ENCODE data around the gene GHR.

The GHR gene

DNA sequence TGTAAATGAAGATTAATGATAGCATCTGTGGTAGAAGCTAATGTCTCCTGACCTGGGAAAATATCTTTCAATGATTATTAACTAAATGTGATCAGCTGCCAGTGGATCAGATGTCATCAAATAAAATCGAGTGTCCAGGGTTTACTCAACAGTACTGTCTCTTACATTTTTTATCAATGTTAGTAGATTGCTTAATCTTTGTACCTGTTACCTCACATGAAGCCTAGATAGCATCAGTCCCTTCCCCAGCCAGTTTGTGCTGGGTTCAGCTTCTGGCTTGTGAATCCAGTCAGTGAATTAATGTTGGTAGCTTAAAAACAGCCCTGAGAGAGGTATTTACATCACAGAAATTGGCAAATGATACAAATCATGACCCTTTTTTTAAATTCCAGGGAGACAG, 134.4 kb downstream of the GHR start (continued):
- TF ChIP-seq, protein P1, sequence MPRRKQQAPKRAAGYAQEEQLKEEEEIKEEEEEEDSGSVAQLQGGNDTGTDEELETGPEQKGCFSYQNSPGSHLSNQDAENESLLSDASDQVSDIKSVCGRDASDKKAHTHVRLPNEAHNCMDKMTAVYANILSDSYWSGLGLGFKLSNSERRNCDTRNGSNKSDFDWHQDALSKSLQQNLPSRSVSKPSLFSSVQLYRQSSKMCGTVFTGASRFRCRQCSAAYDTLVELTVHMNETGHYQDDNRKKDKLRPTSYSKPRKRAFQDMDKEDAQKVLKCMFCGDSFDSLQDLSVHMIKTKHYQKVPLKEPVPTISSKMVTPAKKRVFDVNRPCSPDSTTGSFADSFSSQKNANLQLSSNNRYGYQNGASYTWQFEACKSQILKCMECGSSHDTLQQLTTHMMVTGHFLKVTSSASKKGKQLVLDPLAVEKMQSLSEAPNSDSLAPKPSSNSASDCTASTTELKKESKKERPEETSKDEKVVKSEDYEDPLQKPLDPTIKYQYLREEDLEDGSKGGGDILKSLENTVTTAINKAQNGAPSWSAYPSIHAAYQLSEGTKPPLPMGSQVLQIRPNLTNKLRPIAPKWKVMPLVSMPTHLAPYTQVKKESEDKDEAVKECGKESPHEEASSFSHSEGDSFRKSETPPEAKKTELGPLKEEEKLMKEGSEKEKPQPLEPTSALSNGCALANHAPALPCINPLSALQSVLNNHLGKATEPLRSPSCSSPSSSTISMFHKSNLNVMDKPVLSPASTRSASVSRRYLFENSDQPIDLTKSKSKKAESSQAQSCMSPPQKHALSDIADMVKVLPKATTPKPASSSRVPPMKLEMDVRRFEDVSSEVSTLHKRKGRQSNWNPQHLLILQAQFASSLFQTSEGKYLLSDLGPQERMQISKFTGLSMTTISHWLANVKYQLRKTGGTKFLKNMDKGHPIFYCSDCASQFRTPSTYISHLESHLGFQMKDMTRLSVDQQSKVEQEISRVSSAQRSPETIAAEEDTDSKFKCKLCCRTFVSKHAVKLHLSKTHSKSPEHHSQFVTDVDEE (CRISPR knock-in tag; IDR thresholded peaks at IDR 0.05) = no peak
- TF ChIP-seq BACH2 (CRISPR knock-in tag; IDR thresholded peaks at IDR 0.05; ENCODE audit: borderline replicate concordance) = no peak
- TF ChIP-seq ZC3H10 (CRISPR knock-in tag; IDR thresholded peaks at IDR 0.05) = no peak
- no peak for TF ChIP-seq TCF4 (CRISPR knock-in tag; IDR thresholded peaks at IDR 0.05; ENCODE audit: borderline replicate concordance)
- TF ChIP-seq ZFP3 (CRISPR knock-in tag; IDR thresholded peaks at IDR 0.05) = no peak
- no peak for TF ChIP-seq GLIS3 (CRISPR knock-in tag; IDR thresholded peaks at IDR 0.05)
- no peak for TF ChIP-seq ZFP30 (CRISPR knock-in tag; IDR thresholded peaks at IDR 0.05)
- no peak for TF ChIP-seq PPARA (CRISPR knock-in tag; IDR thresholded peaks at IDR 0.05; ENCODE audit: borderline replicate concordance)

DNA sequence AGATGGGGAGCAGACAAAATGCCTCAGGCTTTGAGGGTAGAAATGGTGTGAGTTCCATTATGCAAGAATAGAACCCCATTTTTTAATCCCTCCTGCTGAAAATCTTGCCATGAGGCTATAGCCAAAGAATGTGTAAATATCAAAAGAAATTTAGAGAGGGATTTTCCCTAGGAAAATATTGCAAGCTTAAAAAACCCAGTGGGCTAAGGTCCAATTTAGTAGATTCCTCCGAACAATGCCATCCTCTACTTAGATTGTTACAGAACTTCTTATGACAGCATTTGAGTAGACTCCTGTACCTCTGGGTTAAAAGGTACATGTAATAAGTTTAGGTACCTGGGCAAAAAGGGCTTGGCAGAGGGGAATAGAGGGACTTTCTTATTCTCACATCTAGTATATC, 138.4 kb downstream of the GHR start:
- no peak for ATAC-seq
- TF ChIP-seq RARB (CRISPR knock-in tag; IDR thresholded peaks at IDR 0.05) (no peak), ZNF8 (CRISPR knock-in tag; IDR thresholded peaks at IDR 0.05) (no peak), ESRRG (CRISPR knock-in tag; IDR thresholded peaks at IDR 0.05) (no peak)
- TF ChIP-seq, protein P2, sequence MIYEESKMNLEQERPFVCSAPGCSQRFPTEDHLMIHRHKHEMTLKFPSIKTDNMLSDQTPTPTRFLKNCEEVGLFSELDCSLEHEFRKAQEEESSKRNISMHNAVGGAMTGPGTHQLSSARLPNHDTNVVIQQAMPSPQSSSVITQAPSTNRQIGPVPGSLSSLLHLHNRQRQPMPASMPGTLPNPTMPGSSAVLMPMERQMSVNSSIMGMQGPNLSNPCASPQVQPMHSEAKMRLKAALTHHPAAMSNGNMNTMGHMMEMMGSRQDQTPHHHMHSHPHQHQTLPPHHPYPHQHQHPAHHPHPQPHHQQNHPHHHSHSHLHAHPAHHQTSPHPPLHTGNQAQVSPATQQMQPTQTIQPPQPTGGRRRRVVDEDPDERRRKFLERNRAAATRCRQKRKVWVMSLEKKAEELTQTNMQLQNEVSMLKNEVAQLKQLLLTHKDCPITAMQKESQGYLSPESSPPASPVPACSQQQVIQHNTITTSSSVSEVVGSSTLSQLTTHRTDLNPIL (CRISPR knock-in tag; IDR thresholded peaks at IDR 0.05; ENCODE audit: low read depth) = no peak
- TF ChIP-seq, protein P1 (CRISPR knock-in tag; IDR thresholded peaks at IDR 0.05) = no peak
- TF ChIP-seq, protein P3, sequence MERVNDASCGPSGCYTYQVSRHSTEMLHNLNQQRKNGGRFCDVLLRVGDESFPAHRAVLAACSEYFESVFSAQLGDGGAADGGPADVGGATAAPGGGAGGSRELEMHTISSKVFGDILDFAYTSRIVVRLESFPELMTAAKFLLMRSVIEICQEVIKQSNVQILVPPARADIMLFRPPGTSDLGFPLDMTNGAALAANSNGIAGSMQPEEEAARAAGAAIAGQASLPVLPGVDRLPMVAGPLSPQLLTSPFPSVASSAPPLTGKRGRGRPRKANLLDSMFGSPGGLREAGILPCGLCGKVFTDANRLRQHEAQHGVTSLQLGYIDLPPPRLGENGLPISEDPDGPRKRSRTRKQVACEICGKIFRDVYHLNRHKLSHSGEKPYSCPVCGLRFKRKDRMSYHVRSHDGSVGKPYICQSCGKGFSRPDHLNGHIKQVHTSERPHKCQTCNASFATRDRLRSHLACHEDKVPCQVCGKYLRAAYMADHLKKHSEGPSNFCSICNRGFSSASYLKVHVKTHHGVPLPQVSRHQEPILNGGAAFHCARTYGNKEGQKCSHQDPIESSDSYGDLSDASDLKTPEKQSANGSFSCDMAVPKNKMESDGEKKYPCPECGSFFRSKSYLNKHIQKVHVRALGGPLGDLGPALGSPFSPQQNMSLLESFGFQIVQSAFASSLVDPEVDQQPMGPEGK (CRISPR knock-in tag; IDR thresholded peaks at IDR 0.05; ENCODE audit: borderline replicate concordance) = no peak

DNA sequence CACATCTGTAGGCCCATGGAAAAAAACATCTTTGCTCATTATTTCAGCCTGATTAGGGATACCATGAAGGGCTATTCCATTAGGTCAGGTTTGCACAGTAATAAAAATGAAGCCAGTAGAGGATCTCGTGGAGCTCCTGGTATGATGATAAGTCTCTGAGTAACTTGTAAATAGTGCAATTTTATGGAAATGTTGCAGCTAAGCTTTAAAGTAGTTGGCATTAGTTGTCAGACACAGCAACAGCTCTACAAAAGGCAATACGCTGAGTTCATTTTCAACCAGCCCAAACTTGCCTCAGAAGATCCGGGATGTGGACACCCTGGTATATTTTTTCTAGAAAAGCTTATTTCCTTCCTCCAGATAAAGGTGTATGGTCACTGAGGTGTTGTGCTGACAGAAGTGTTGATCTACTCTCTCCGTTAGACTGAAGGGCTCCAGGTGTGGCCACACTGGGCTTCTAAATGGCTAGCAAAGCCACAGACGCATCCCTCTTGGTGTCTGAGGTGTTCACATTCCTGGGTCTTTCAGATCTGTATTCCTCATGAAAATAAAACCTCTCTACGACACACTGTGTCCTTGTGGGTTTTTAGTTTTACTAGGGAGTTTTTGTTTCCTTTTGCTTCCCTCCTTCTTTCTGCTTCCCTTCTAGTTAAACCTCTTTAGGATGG, 141.6 kb downstream of the GHR start:
- ATAC-seq = no peak

DNA sequence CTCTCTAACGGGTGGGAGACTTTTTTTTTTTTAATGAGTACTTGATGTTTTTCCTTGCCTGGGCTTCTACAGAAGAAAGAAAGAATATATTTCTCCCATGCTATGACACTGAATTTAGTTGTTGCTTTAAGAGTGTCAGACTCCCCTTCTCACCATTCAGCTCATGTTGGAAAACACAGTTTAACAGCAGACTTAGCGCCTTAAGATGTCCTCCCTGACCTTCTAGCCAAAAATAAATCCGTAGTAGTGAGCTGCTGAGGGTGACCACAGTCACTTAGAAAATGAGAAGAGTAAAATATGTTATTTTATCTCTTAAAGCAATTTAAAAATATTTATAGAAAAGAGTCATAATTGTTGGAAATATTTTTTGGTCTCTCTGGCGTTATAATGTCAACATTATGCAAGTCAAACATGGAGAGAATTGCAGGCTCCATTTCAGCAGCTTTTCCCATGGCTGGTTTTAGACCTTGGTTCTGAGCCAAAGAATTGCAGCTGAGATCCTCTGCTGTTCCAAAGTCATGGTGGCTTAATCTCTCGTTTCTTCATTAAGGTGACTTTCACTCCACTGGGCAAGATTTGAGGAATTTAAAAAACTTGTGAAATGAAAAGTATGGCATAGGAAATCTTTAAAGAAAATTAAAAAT, 143.5 kb downstream of the GHR start:
- no peak for ATAC-seq
- TF ChIP-seq TOX (CRISPR knock-in tag; IDR thresholded peaks at IDR 0.05; ENCODE audit: borderline replicate concordance) = no peak
- no peak for TF ChIP-seq ARNTL (CRISPR knock-in tag; IDR thresholded peaks at IDR 0.05; ENCODE audit: borderline replicate concordance, low read depth)
- no peak for TF ChIP-seq GLIS3 (CRISPR knock-in tag; IDR thresholded peaks at IDR 0.05)
- no peak for TF ChIP-seq ZC3H10 (CRISPR knock-in tag; IDR thresholded peaks at IDR 0.05)
- no peak for TF ChIP-seq TCF4 (CRISPR knock-in tag; IDR thresholded peaks at IDR 0.05; ENCODE audit: borderline replicate concordance)
- no peak for TF ChIP-seq ZNF70 (CRISPR knock-in tag; IDR thresholded peaks at IDR 0.05)
- TF ChIP-seq ZNF8 (CRISPR knock-in tag; IDR thresholded peaks at IDR 0.05) = no peak
- TF ChIP-seq ZFP3 (CRISPR knock-in tag; IDR thresholded peaks at IDR 0.05) = no peak
- no peak for TF ChIP-seq BACH2 (CRISPR knock-in tag; IDR thresholded peaks at IDR 0.05; ENCODE audit: borderline replicate concordance)
- TF ChIP-seq ISL1 (CRISPR knock-in tag; IDR thresholded peaks at IDR 0.05) = no peak
- TF ChIP-seq, protein P4, sequence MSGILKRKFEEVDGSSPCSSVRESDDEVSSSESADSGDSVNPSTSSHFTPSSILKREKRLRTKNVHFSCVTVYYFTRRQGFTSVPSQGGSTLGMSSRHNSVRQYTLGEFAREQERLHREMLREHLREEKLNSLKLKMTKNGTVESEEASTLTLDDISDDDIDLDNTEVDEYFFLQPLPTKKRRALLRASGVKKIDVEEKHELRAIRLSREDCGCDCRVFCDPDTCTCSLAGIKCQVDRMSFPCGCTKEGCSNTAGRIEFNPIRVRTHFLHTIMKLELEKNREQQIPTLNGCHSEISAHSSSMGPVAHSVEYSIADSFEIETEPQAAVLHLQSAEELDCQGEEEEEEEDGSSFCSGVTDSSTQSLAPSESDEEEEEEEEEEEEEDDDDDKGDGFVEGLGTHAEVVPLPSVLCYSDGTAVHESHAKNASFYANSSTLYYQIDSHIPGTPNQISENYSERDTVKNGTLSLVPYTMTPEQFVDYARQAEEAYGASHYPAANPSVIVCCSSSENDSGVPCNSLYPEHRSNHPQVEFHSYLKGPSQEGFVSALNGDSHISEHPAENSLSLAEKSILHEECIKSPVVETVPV (CRISPR knock-in tag; IDR thresholded peaks at IDR 0.05) = no peak
- TF ChIP-seq, protein P3 (CRISPR knock-in tag; IDR thresholded peaks at IDR 0.05; ENCODE audit: borderline replicate concordance) = no peak
- TF ChIP-seq PPARA (CRISPR knock-in tag; IDR thresholded peaks at IDR 0.05; ENCODE audit: borderline replicate concordance) = no peak
- TF ChIP-seq ESRRG (CRISPR knock-in tag; IDR thresholded peaks at IDR 0.05) = no peak
- no peak for TF ChIP-seq SNAI2 (CRISPR knock-in tag; IDR thresholded peaks at IDR 0.05)
- no peak for TF ChIP-seq CSDC2 (CRISPR knock-in tag; IDR thresholded peaks at IDR 0.05)
- TF ChIP-seq, protein P2 (CRISPR knock-in tag; IDR thresholded peaks at IDR 0.05; ENCODE audit: low read depth) = no peak

More for the DNA sequence above, 141.6 kb downstream of the GHR start:
- TF ChIP-seq ZFP3 (CRISPR knock-in tag; IDR thresholded peaks at IDR 0.05) = no peak
- TF ChIP-seq TOX (CRISPR knock-in tag; IDR thresholded peaks at IDR 0.05; ENCODE audit: borderline replicate concordance) = no peak
